Lung (tissue), 12 donors: Measurements from ENCODE around the gene SH3GL2. TPM values are rescaled to one million over a fixed set of nuclear protein-coding genes. Genes with fewer than 3 reads are reported as not detected.
"Not testable (repeated sequence)": the region's sequence is repeated elsewhere in the genome, so short reads cannot be mapped to it uniquely, and the experiment has no call there.

Experiments used
- ATAC-seq: fragments of 200-7000 bp; cut with Tn5 transposase; one replicate; pipeline ENCODE4 v1.9.1; 2020; ENCODE audit warnings: moderate number of reproducible peaks; ENCODE audit not compliant: insufficient read depth, low FRiP score
- DNase-seq, 3 donors: peaks; one replicate each; pipeline ENCODE4 v3.0.0-alpha.2; 2013 to 2017
- H3K27ac ChIP-seq, 2 donors: one replicate each; pipeline ENCODE4 v1.5.1; 2013; ENCODE audit warnings: mild to moderate bottlenecking in 2 of 2, moderate library complexity in 2 of 2, control low read depth in 1 of 2, inconsistent platforms in 1 of 2, low read depth in 1 of 2, low read length in 1 of 2
- H3K27me3 ChIP-seq, 3 donors: one replicate each; pipeline ENCODE4 v1.5.1; 2013; ENCODE audit warnings: low read length in 2 of 3; ENCODE audit not compliant: control insufficient read depth in 3 of 3, insufficient read depth in 3 of 3
- H3K36me3 ChIP-seq, 4 donors: one replicate each; pipeline ENCODE4 v1.5.1; 2013; ENCODE audit warnings: low read length in 4 of 4, mild to moderate bottlenecking in 1 of 4, moderate library complexity in 1 of 4; ENCODE audit not compliant: control insufficient read depth in 4 of 4, insufficient read depth in 4 of 4
- H3K4me1 ChIP-seq, 5 donors: one replicate each; pipeline ENCODE4 v1.5.1; 2013; ENCODE audit warnings: low read length in 5 of 5, mild to moderate bottlenecking in 2 of 5, moderate library complexity in 1 of 5; ENCODE audit not compliant: control insufficient read depth in 5 of 5, insufficient read depth in 5 of 5
- H3K4me3 ChIP-seq: one replicate; pipeline ENCODE4 v1.5.1; 2013; ENCODE audit warnings: mild to moderate bottlenecking, control low read depth, moderate library complexity
- H3K9ac ChIP-seq, 2 donors: one replicate each; pipeline ENCODE4 v1.5.1; 2013; ENCODE audit warnings: low read length in 2 of 2, control low read depth in 1 of 2; ENCODE audit not compliant: insufficient read depth in 1 of 2
- H3K9me3 ChIP-seq, 4 donors: one replicate each; pipeline ENCODE4 v1.5.1; 2013; ENCODE audit warnings: low read length in 3 of 4, mild to moderate bottlenecking in 1 of 4, moderate library complexity in 1 of 4; ENCODE audit not compliant: control insufficient read depth in 4 of 4, insufficient read depth in 3 of 4
- WGBS, 2 donors: extraction: QIAGEN DNeasy Blood & Tissue Kit; methylation state at CpG; one replicate each; pipeline ENCODE4 v1.1.7; 2013; 5-methylcytosine and 5-hydroxymethylcytosine counted together
- polyA plus RNA-seq, 2 donors: library from polyadenylated mRNA; stranded (reverse); fragments of 200-250 nt; gene quantifications; one replicate each; pipeline ENCODE4 v1.2.1, GENCODE V29; 2013
- total RNA-seq, 2 donors: library from RNA; depleted of rRNA in 1 of 2; stranded (reverse); fragments of >200 nt in 1 of 2; gene quantifications; one replicate each; pipeline ENCODE4 v1.2.1, GENCODE V29; 2014 to 2021
- TF ChIP-seq, protein P1 (sequence below): IDR thresholded peaks from 2 replicates; pipeline ENCODE4 v1.5.1; 2012; ENCODE audit warnings: mild to moderate bottlenecking; ENCODE audit errors: control extremely low read depth, extremely low read depth
- donor health status: control.
- donor health status: control.
- donor health status: Bipolar disorder and iron deficiency.
- donor health status: healthy.
- donor health status: DM: yes; HTN: yes; CAD: no.

Gene SH3GL2
- total and polyA plus RNA-seq, 4 donors: 0.07 to 2.9 (median 1.1) TPM

DNA sequence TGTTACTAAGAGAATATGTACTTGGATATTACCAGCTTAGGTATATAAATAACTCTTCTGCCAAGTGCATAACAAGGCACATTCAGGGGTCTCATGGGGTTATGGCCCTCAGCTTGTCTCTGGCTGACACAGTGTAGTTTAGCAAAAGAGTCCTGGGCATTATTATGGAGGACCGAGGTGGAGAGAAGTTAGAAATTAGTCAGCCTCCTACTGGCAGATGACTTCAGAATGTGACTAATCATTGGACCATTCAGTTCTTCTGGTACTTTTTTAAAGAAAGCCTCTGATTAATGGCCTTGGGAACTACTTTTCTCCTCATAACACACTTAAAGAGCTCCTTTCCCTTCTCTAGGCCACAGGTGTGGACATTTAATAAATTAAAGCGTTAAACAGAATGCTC, 178.9 kb downstream of the SH3GL2 start:
- TF ChIP-seq, protein P1, sequence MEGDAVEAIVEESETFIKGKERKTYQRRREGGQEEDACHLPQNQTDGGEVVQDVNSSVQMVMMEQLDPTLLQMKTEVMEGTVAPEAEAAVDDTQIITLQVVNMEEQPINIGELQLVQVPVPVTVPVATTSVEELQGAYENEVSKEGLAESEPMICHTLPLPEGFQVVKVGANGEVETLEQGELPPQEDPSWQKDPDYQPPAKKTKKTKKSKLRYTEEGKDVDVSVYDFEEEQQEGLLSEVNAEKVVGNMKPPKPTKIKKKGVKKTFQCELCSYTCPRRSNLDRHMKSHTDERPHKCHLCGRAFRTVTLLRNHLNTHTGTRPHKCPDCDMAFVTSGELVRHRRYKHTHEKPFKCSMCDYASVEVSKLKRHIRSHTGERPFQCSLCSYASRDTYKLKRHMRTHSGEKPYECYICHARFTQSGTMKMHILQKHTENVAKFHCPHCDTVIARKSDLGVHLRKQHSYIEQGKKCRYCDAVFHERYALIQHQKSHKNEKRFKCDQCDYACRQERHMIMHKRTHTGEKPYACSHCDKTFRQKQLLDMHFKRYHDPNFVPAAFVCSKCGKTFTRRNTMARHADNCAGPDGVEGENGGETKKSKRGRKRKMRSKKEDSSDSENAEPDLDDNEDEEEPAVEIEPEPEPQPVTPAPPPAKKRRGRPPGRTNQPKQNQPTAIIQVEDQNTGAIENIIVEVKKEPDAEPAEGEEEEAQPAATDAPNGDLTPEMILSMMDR: no peak
- Histone ChIP-seq H3K9me3 (peaks cover 0 to 2% (median 0%) of the 10 kb centered on the region in 4 donors), H3K4me3 (no peak overlapping the region), H3K36me3 (no peaks in the 10 kb centered on the region), H3K27ac (no peak overlapping the region), H3K27me3 (no peaks in the 10 kb centered on the region), H3K9ac (no peak overlapping the region), H3K4me1 (no peaks in the 10 kb centered on the region)
- 94 to 95% methylated on average over 2 of the region's 2 CpGs for WGBS, 2 donors
- DNase-seq (no peak), ATAC-seq (no peak)

DNA sequence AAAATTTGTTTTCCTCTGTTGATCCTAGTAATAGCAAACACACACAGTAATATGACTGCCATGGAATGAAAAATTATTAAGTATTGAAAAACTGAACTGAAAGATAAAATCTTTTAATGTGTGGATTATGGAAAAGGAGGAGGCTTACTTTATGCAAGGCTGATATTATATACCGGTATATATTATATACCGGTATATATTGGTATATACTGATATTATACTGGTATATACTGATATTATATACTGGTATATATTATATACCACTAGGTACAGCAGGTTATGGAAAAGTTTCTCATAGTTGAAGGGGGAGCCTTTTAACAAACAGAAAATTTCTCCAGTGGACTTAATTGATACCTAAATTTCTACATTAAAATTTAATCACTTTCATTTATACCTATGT, 181.4 kb downstream of the SH3GL2 start:
- TF ChIP-seq, protein P1: no peak
- Histone ChIP-seq H3K4me3 (no peak overlapping the region), H3K9ac (no peak overlapping the region), H3K36me3 (no peaks in the 10 kb centered on the region), H3K27ac (no peak overlapping the region), H3K27me3 (no peaks in the 10 kb centered on the region), H3K4me1 (no peaks in the 10 kb centered on the region), H3K9me3 (peaks cover 0 to 2% (median 0%) of the 10 kb centered on the region in 4 donors)
- ATAC-seq (no peak), DNase-seq (no peak)
- 98 to 100% methylated on average over 2 of the region's 2 CpGs for WGBS, 2 donors

DNA sequence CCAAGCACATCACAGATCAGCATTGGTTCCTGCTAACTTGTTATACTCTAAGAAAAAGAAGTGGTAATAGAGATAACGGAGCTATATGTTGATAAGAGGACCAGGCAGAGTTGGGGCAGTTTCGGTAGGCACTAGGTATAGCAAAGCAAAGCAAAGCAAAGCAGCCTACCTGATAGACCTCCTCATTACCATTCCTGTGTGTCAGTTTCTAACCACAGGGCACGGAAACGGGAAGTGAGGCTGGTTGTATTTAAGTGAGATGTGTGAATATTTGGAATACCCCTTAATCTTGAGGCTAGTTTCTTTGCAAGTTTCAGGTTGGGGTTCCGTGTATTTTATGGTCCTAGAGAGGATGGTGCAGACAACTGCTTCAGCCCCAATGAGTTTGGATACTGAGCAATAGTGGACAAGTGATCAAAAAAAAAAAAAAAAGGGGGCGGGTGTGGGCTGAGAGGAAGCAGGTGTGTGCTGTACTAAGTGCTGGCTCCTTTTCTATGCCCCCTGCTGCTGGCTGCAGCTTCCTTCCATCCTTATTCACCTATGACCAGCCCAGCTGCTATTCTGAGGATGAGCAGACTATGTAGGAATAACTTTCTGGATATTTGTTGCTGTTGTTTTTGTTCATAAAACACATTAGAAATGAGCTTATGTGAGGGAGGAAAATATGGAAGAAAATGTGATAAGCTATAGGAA, 183.3 kb downstream of the SH3GL2 start:
- Histone ChIP-seq H3K27me3 (no peaks in the 10 kb centered on the region), H3K27ac (no peak overlapping the region), H3K9ac (no peak overlapping the region), H3K4me1 (no peaks in the 10 kb centered on the region), H3K9me3 (peaks cover 0 to 2% (median 0%) of the 10 kb centered on the region in 4 donors), H3K36me3 (no peaks in the 10 kb centered on the region), H3K4me3 (no peak overlapping the region)
- no peak for DNase-seq
- ATAC-seq: no peak
- WGBS, 2 donors: 65 to 72% methylated on average over 6 of the region's 6 CpGs
- TF ChIP-seq, protein P1: no peak

DNA sequence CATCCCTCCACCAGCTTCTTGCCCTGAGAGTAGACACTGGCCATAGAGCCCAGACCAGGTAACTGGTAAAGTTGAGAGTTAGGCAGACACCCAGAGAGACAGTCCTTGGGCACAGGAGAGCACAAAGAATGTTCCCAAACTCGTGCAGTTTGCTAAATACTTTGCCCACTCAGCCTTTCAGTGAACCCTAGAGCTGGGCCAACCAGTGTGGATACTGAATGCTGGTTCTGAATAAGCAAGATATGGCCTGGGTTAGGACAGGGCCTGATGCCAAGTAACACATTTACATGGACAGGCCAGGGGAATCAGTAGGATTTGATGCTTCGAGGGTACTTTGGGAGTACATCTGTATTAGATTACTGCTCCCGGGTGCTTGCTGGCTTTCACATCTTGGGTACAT, 185.4 kb downstream of the SH3GL2 start:
- H3K4me3 ChIP-seq: no peak overlapping the region
- no peak for ATAC-seq
- no peaks in the 10 kb centered on the region for H3K27me3 ChIP-seq
- no peaks in the 10 kb centered on the region for H3K9me3 ChIP-seq
- no peak for DNase-seq
- no peak overlapping the region for H3K27ac ChIP-seq
- H3K4me1 ChIP-seq: peaks cover 0 to 2% (median 0%) of the 10 kb centered on the region in 5 donors
- H3K36me3 ChIP-seq: no peaks in the 10 kb centered on the region
- no peak overlapping the region for H3K9ac ChIP-seq
- TF ChIP-seq, protein P1: no peak
- WGBS, 2 donors: 73 to 82% methylated on average over 2 to 3 of the region's 3 CpGs

DNA sequence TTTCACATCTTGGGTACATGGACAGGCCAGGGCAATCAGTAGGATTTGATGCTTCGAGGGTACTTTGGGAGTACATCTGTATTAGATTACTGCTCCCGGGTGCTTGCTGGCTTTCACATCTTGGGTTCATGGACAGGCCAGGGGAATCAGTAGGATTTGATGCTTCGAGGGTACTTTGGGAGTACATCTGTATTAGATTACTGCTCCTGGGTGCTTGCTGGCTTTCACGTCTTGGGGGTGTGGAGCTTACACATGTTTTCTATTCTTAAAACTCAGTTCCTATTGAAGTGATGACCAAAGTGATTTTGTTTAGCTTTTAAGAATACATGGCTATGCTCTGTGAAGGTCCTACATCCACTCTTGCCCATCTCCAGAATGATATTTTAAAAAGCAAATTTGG, 186.3 kb downstream of the SH3GL2 start:
- DNase-seq, H3K9ac ChIP-seq, H3K9me3 ChIP-seq, H3K27ac ChIP-seq, H3K36me3 ChIP-seq, H3K27me3 ChIP-seq, H3K4me1 ChIP-seq, H3K4me3 ChIP-seq, ATAC-seq: not testable (repeated sequence)
- WGBS, 2 donors: 84 to 89% methylated on average over 3 to 4 of the region's 4 CpGs
